Spleen (tissue), 11 donors: ENCODE results near the gene USP6NL. TPM values are rescaled to one million over a fixed set of nuclear protein-coding genes. Genes with fewer than 3 reads are reported as not detected.
A peak's percentile ranks its signal among the peaks of the same experiment; 100 is the strongest.

Experiments used
- DNase-seq: peaks from one replicate; pipeline ENCODE4 v3.0.0-alpha.2; 2020
- H3K27ac ChIP-seq, 8 donors: fragments of 200-600 bp; sonication (generic) in 7 of 8; 1 replicate in 4 of 8; 2 replicates in 4 of 8; pipeline versions ENCODE4 v1.5.0 to v1.8.0; 2016 to 2021; ENCODE audit warnings: inconsistent platforms in 4 of 8, mild to moderate bottlenecking in 4 of 8, moderate library complexity in 1 of 8
- H3K27me3 ChIP-seq, 7 donors: fragments of 200-600 bp; sonication (generic) in 6 of 7; replicated peaks in 1 of 7; 1 replicate in 4 of 7; 2 replicates in 3 of 7; pipeline versions ENCODE4 v1.5.0 to v1.8.0; 2016 to 2021; ENCODE audit warnings: inconsistent platforms in 3 of 7, mild to moderate bottlenecking in 1 of 7
- H3K36me3 ChIP-seq, 6 donors: fragments of 200-600 bp; sonication (generic) in 5 of 6; 1 replicate in 4 of 6; 2 replicates in 2 of 6; pipeline versions ENCODE4 v1.5.0 to v1.8.0; 2016 to 2021; ENCODE audit warnings: inconsistent platforms in 2 of 6
- H3K4me1 ChIP-seq, 6 donors: fragments of 200-600 bp; sonication (generic) in 5 of 6; 1 replicate in 3 of 6; 2 replicates in 3 of 6; pipeline versions ENCODE4 v1.5.0 to v1.8.0; 2016 to 2021; ENCODE audit warnings: inconsistent platforms in 3 of 6
- H3K4me3 ChIP-seq, 8 donors: fragments of 200-600 bp; sonication (generic) in 7 of 8; 1 replicate in 4 of 8; 2 replicates in 4 of 8; pipeline versions ENCODE4 v1.5.0 to v1.8.0; 2016 to 2021; ENCODE audit warnings: inconsistent platforms in 4 of 8, mild to moderate bottlenecking in 4 of 8, moderate library complexity in 2 of 8
- H3K9me3 ChIP-seq, 8 donors: fragments of 200-600 bp; sonication (generic) in 7 of 8; 1 replicate in 4 of 8; 2 replicates in 4 of 8; pipeline versions ENCODE4 v1.5.0 to v1.8.0; 2016 to 2021; ENCODE audit warnings: inconsistent platforms in 4 of 8
- POLR2A ChIP-seq, 3 donors: fragments of 450-650 bp; IDR thresholded peaks; one replicate each; pipeline ENCODE4 v1.5.1; 2017; ENCODE audit warnings: antibody characterized with exemption in 3 of 3, mild to moderate bottlenecking in 1 of 3
- POLR2AphosphoS5 ChIP-seq, 3 donors: sonication (generic); formaldehyde crosslinking; IDR thresholded peaks; one replicate each; pipeline ENCODE4 v1.5.1; 2017; ENCODE audit warnings: antibody characterized with exemption in 3 of 3
- WGBS, 5 donors: extraction: QIAGEN DNeasy Blood & Tissue Kit in 3 of 5; methylation state at CpG; one replicate each; pipeline versions ENCODE4 v1.1.5 to v1.1.7; 2013 to 2018; 5-methylcytosine and 5-hydroxymethylcytosine counted together
- intact Hi-C: fragments of 100-400 bp; cut with DNase I; formaldehyde crosslinking; loops from one replicate; pipeline ENCODE4 v1.15.0; 2023; ENCODE audit warnings: low total_unique reads
- polyA plus RNA-seq, 3 donors: library from polyadenylated mRNA; stranded (reverse); fragments of 200-250 nt; gene quantifications; one replicate each; pipeline ENCODE4 v1.2.1, GENCODE V29; 2013
- total RNA-seq, 7 donors: library from RNA; depleted of rRNA in 3 of 7; stranded (reverse); fragments of >200 nt in 3 of 7; fragmentation: NEBNext Ultra II Directional in 4 of 7; extraction: Animal tissue kit (Norgen Biotek cat#: 25700) in 4 of 7; gene quantifications; one replicate each; pipeline versions ENCODE4 v1.1.0 to v1.2.1, GENCODE V29; 2016 to 2021
- TF ChIP-seq, protein P1 (sequence below), 11 experiments: fragments of 200-600 bp in 7 of 11; fragments of 450-650 bp in 4 of 11; sonication (generic) in 4 of 11; IDR thresholded peaks in 8 of 11; conservative IDR thresholded peaks in 3 of 11; 1 replicate in 7 of 11; 2 replicates in 4 of 11; pipeline versions ENCODE4 v1.4.0 to v1.8.0; 2016 to 2021; ENCODE audit warnings: antibody characterized with exemption in 11 of 11, inconsistent platforms in 4 of 11, mild to moderate bottlenecking in 1 of 11
- donor health status: healthy with polysubstance abuse.
- donor health status: DM: no; HTN: no; CAD: no; lungs with moderate emphysema.
- donor health status: DM: no; HTN: no; CAD: no.
- donor health status: Bipolar disorder and iron deficiency.
- donor health status: healthy.
- donor health status: DM: no; HTN: no; CAD: no.
- donor health status: DM: yes; HTN: yes; CAD: no.

Gene USP6NL
- total and polyA plus RNA-seq, 10 donors, result 11.0 to 51.7 (median 37.7) TPM

DNA sequence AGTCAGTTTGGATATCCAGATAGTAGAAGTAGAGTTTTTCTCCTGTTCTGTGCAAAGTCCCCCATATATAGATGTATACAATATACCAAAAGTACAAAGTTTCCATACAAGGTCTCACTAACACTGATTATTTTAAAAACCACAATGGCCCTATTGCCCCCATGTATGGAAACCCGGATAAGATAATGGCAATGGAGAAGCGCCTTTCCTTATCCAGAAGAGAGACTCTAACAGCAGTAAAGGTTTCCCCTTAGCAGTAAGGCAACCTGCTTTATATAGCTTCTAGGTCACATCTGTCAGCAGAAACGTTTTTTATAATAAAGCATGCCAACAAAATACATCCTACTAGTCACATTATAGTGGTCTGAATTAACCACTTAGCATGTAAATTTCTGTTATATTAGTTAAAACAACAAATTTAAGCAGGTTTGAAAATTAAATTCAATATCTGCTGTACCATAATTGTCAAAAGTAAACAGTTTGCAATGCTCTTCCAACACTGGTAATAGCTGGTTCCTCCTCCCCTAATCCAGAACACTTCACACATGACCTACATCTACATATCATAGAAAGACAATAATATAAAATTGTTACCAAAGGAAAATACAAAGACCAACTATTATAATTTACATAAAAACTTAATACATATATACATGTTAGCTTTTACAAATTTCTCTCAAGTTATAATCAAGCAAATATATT, 22.4 kb downstream of the USP6NL start:
- no peaks in the 10 kb centered on the region for H3K27me3 ChIP-seq
- intact Hi-C loops, result no loop called here
- peaks cover 0 to 16% (median 0%) of the 10 kb centered on the region in 6 donors for H3K36me3 ChIP-seq
- peaks cover 0 to 10% (median 7%) of the 10 kb centered on the region in 8 donors for H3K9me3 ChIP-seq
- H3K4me1 ChIP-seq, result peaks cover 3 to 94% (median 51%) of the 10 kb centered on the region in 6 donors
- peak overlapping the region in 1 of 8 donors; percentile 9 for H3K27ac ChIP-seq
- no peak for DNase-seq
- no peak overlapping the region for H3K4me3 ChIP-seq
- WGBS, 5 donors, result 65 to 75% (median 69%) methylated on average over 3 of the region's 3 CpGs
- no peak for TF ChIP-seq POLR2AphosphoS5 (IDR thresholded peaks at IDR 0.05)
- TF ChIP-seq, protein P1, sequence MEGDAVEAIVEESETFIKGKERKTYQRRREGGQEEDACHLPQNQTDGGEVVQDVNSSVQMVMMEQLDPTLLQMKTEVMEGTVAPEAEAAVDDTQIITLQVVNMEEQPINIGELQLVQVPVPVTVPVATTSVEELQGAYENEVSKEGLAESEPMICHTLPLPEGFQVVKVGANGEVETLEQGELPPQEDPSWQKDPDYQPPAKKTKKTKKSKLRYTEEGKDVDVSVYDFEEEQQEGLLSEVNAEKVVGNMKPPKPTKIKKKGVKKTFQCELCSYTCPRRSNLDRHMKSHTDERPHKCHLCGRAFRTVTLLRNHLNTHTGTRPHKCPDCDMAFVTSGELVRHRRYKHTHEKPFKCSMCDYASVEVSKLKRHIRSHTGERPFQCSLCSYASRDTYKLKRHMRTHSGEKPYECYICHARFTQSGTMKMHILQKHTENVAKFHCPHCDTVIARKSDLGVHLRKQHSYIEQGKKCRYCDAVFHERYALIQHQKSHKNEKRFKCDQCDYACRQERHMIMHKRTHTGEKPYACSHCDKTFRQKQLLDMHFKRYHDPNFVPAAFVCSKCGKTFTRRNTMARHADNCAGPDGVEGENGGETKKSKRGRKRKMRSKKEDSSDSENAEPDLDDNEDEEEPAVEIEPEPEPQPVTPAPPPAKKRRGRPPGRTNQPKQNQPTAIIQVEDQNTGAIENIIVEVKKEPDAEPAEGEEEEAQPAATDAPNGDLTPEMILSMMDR (IDR thresholded peaks at IDR 0.05 in 8 of 11, conservative IDR thresholded peaks at IDR 0.05 in 3 of 11), result no peak
- TF ChIP-seq POLR2A (IDR thresholded peaks at IDR 0.05), result no peak

DNA sequence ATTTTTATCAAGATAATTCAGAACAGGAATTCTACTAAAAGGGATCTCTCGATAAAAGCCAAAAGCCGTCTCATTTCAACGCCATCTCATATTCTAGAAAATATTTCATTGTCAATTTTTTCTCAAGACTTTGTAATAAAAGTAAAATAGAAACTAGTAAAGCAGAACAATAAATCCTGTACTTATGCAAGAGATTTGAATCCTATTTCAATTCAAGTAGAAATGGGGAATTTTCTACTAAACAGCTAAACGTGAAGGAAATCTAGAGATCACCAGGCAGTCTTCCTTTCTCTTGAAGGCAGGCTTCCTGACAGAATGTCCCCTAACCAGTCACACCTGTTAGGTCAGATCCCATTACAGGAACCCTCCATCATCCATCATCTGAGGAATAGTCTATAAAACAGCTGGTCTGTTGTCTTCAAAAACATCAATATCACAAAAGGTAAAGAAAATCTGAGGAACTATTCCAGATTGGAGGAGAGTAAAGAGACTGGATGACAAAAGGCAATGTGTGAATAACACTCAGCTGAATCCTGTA, 23.7 kb downstream of the USP6NL start:
- Histone ChIP-seq H3K9me3 (peaks cover 0 to 10% (median 7%) of the 10 kb centered on the region in 8 donors), H3K27me3 (no peaks in the 10 kb centered on the region), H3K36me3 (peaks cover 0 to 9% (median 0%) of the 10 kb centered on the region in 6 donors), H3K4me3 (no peak overlapping the region), H3K27ac (peak overlapping the region in 3 of 8 donors; percentile 9 to 68 (median 48)), H3K4me1 (peaks cover 3 to 93% (median 57%) of the 10 kb centered on the region in 6 donors)
- TF ChIP-seq POLR2A (IDR thresholded peaks at IDR 0.05) (no peak), POLR2AphosphoS5 (IDR thresholded peaks at IDR 0.05) (no peak)
- TF ChIP-seq, protein P1 (IDR thresholded peaks at IDR 0.05 in 8 of 11, conservative IDR thresholded peaks at IDR 0.05 in 3 of 11), result no peak
- 73 to 79% (median 76%) methylated on average over 4 of the region's 4 CpGs for WGBS, 5 donors
- intact Hi-C loops, result no loop called here
- DNase-seq, result no peak

DNA sequence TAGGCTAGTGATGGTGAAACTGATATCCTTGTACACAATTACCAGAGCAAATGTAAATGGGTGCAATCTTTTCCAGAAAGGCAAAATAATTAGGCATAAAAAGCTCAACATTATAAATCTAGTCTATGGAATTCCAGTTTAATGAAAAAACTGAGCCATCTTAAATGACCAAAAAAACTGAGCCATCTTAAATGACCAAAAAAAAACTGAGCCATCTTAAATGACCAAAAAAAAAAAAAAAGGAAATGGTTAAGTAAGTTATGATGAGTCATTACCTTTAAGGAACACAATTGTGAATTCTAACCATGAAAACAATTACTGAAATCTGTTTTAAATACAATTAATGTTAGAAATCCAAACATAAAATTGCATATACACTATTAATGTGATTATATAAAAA, 25.3 kb downstream of the USP6NL start:
- H3K27ac ChIP-seq, result peak overlapping the region in 5 of 8 donors; percentile 15 to 68 (median 48)
- intact Hi-C loops, result no loop called here
- H3K27me3 ChIP-seq, result no peaks in the 10 kb centered on the region
- no peak for DNase-seq
- H3K4me1 ChIP-seq, result peaks cover 6 to 94% (median 57%) of the 10 kb centered on the region in 6 donors
- no peak overlapping the region for H3K4me3 ChIP-seq
- peaks cover 0 to 10% (median 7%) of the 10 kb centered on the region in 8 donors for H3K9me3 ChIP-seq
- TF ChIP-seq POLR2AphosphoS5 (IDR thresholded peaks at IDR 0.05), result no peak
- TF ChIP-seq, protein P1 (IDR thresholded peaks at IDR 0.05 in 8 of 11, conservative IDR thresholded peaks at IDR 0.05 in 3 of 11), result no peak
- TF ChIP-seq POLR2A (IDR thresholded peaks at IDR 0.05), result no peak
- peaks cover 0 to 9% (median 0%) of the 10 kb centered on the region in 6 donors for H3K36me3 ChIP-seq

DNA sequence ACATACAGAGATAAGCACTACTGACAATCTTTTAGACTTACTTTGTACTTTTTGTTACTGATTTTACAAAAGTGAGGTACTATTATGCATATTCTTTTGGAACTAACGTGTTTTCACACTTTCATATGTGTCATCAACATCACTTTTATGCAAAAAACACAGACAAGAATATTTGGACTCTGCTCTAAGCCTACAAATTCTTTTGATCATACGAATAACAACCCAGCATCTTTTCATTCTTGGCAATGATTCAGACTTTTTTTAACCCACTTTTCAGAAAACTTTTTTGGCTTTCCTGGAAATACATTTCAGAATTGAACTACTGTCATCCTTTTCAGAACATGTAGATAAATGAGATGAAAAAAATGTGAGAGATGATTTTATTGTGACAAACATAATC, 30.2 kb downstream of the USP6NL start:
- DNase-seq, result no peak
- 31 to 46% (median 41%) methylated on average over 2 of the region's 2 CpGs for whole genome bisulfite sequencing, 5 donors
- Histone ChIP-seq H3K4me1 (peaks cover 8 to 94% (median 42%) of the 10 kb centered on the region in 6 donors), H3K27me3 (no peaks in the 10 kb centered on the region), H3K36me3 (peaks cover 0 to 9% (median 0%) of the 10 kb centered on the region in 6 donors), H3K9me3 (peaks cover 0 to 10% (median 7%) of the 10 kb centered on the region in 8 donors), H3K27ac (peak overlapping the region in 3 of 8 donors; percentile 18 to 70 (median 67)), H3K4me3 (no peak overlapping the region)
- TF ChIP-seq POLR2AphosphoS5 (IDR thresholded peaks at IDR 0.05) (no peak), POLR2A (IDR thresholded peaks at IDR 0.05) (no peak)
- TF ChIP-seq, protein P1 (IDR thresholded peaks at IDR 0.05 in 8 of 11, conservative IDR thresholded peaks at IDR 0.05 in 3 of 11), result no peak
- intact Hi-C loops, result no loop called here
